Tibial nerve (tissue), 4 donors: ENCODE results near the gene MRPL37.

Experiments
- CTCF ChIP-seq, 5 experiments: fragments of 200-600 bp in 3 of 5; fragments of 450-650 bp in 2 of 5; sonication (generic) in 3 of 5; IDR thresholded peaks; one replicate each; pipeline ENCODE4 v1.5.1; 2016 to 2019; ENCODE audit warnings: antibody characterized with exemption in 5 of 5, mild to moderate bottlenecking in 3 of 5, moderate library complexity in 2 of 5
- EP300 ChIP-seq, 2 donors: sonication (generic); formaldehyde crosslinking; IDR thresholded peaks; one replicate each; pipeline ENCODE4 v1.6.1; 2017; ENCODE audit warnings: antibody characterized with exemption in 2 of 2, mild to moderate bottlenecking in 1 of 2
- POLR2A ChIP-seq, 2 donors: fragments of 450-650 bp; IDR thresholded peaks; one replicate each; pipeline ENCODE4 v1.6.1; 2017; ENCODE audit warnings: antibody characterized with exemption in 2 of 2, mild to moderate bottlenecking in 2 of 2, moderate library complexity in 2 of 2

DNA sequence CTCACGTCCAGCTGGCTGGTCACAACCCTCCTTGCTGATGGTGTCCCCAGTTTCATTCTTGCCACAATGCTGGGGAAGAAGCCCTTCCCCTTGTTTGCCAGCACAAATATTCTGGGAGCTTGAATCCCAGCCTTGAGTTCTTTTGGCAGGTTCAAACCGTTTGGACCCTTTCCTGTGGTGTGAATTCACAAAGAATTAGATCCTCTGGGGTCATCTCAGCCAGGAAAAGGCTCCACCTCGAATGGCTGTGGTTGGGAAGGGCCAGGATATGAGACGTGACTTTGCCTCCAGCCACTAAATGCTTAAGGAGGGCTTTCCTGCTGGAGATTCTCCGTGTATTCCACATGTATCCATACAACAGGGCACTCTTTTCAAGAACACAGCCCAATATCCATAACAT is 66.9 kb downstream of the MRPL37 start:
- no peak for TF ChIP-seq CTCF (IDR thresholded peaks at IDR 0.05)
- TF ChIP-seq POLR2A (IDR thresholded peaks at IDR 0.05): no peak
- TF ChIP-seq EP300 (IDR thresholded peaks at IDR 0.05): no peak
